GM21717 (cell line): ENCODE results near the gene PPM1B.
"Not testable (repeated sequence)": the region's sequence is repeated elsewhere in the genome, so short reads cannot be mapped to it uniquely, and the experiment has no call there.

Experiments
- ATAC-seq: cut with Tn5 transposase; IDR thresholded peaks from one replicate; pipeline ENCODE4 v1.9.1; 2021; ENCODE audit warnings: mild to moderate bottlenecking, moderate library complexity; ENCODE audit not compliant: unreplicated experiment

The PPM1B gene

GRCh38 chr2:44168681-44169154 is at the start of gene PPM1B:
Gene PPM1B, plus strand, starts transcription at chr2:44168875. Its CDS starts 32,325 bp downstream, at chr2:44201200.
- peak; percentile 69 for ATAC-seq

GRCh38 chr2:44119878-44120277 is 48.8 kb upstream of the PPM1B start:
- ATAC-seq = no peak

DNA sequence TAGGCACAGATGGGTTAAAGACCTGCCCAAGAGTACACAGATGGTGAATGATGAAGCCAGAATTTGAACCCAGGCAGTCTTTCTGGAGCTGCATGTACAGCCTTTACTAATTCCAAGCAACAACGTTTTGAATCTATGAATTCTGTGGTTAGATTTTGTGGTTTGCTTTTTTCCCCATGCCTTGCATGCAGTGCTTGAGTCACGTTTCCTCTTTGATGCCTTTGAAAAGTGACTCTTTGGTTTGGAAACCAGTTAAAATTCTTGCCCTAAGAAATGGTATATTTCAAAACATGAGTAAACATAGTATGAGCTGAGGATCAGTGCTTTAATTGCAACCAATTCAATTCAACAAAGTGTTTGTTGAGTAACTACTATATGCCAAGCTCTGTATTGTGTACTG is 48.2 kb upstream of the PPM1B start:
- ATAC-seq = no peak

GRCh38 chr2:44121899-44122298 is 46.8 kb upstream of the PPM1B start:
- no peak for ATAC-seq

- ATAC-seq = no peak
These were observed 44.2 kb upstream of the PPM1B start for GRCh38 chr2:44124500-44124899.

DNA sequence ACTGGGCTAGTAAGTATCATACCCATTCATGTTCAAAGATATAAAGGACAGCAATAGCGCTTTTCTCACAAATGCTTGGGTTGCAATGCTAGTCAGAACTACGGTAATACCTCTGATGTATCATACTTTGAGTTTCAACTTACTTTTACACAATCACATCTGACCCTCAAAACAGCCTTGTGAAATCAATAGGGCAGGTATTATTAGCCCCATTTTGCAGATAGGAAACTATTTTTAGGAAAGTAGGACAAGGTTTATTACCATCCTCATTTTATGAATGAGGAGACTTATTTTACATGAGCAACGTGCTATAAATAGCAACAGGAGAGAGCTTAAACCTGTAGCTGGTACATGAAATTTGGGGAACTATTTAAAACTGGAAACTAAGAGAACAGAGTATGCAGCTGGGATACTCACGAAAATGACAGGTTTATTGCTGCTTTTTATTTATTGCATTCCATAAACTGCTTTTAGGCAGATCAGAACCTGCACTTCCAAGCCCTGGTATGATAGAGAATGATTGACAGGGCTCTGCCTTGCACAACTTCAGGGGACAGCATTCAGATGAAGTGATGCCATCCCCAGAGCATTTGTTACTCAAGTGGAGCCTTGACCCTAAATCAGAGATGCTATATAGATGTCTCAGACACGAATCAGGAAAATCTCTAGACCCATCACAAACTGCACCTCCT is 42.4 kb upstream of the PPM1B start:
- no peak for ATAC-seq

DNA sequence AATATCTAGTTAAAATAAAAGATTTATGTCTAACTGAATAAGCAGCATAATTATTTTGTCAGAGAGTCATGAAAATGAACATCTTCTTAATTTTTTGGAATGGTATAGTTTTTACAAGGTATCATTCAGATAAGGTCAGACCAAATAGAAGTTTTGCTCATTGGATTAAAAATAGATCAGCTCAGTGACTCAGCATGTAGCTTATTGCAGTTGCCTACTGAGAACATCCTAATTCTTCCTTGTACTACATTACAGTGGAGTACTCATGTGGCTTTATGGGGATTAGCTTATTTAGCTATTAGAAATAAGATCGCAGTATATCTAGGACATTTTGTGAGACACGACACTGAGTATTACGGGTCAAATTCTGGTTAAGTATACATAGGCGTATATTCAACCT is 38.2 kb upstream of the PPM1B start:
- no peak for ATAC-seq

DNA sequence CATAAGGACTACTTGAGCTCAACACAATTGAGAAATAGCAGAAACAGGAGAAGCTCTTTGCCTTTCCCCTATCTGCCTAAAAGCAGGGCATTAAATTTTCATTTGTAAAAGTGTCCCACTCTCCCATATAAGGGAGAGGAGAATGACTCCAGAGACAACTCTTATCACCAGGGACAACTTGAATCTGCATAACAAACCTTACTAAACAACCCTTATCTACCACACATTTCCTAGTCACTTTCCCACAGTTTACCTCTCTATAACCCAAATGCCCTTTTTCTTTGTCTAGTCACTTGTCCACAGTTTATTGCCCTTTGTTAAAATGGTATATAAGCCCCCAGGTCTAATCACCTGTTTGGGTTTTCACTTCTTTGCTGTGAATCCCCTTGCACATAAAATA is 37.5 kb upstream of the PPM1B start:
- ATAC-seq = no peak

DNA sequence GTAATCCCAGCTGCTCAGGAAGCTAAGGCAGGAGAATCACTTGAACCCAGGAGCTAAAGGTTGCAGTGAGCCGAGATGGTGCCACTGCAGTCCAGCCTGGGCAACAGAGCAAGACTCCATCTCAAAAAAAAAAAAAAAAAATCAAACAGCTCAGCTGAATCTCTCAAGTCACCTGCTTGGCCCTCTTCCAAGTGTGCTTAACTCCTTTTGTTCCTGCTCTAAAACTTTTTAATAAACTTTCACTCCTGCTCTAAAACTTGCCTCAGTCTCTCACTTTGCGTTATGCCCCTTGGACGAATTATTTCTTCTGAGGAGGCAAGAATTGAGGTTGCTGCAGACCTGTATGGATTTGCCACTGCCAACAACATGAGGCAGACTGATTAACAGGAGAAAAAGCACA is 35.1 kb upstream of the PPM1B start:
- ATAC-seq = not testable (repeated sequence)

DNA sequence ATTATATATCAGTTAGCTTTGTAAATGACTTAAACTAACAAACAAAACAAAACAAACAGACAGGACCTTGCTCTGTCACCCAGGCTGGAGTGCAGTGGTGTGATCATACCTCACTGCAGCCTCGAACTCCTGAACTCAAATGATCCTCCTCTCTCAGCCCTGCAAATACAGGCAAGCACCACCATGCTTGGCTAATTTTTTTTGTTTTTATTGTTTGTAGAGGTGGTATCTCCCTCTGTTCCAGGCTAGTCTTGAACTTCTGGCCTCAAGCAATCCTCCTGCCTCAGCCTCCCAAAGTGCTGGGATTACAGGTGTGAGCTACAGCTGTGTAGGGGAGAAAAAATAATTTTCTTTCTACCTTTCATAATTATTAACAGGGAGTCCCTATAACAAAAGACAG is 33.8 kb upstream of the PPM1B start:
- ATAC-seq = no peak

DNA sequence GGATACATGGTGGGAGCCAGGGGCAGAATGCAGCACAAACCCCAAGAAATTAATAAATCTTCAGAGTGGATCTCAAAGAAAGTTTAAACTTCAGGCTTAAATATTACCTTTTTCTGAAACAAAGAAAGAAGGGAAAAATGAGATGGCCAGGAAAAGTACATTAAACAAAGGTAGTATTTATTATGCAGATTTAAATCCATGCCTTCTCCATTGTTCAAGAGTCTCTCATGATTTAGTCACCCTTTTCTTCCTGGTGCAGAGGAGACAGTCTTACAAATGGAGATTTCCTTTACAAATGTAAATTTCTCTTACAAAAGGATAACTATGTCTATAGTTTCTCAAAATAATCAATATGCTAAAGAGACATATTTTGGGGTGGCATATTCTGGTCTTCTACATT is 33.4 kb upstream of the PPM1B start:
- no peak for ATAC-seq

DNA sequence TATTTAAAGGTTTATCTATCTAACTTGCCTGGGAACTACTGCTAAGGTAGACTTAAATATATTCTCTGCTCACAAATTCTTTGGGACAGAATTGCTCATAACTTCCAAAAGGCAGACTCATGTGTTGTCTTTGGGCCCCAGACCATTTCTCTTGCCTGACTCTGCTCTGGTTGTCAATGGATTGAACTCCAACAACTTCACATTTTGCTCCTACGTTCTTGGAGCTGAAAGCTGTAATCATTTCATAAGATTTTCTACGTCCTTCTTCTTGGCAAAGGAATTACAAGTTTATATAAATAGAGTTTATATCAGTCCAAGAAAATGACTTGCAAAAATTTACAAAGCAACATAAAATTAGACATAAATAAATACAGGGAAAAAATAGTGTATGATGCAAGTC is 32.9 kb upstream of the PPM1B start:
- no peak for ATAC-seq

GRCh38 chr2:44136252-44136651 is 32.4 kb upstream of the PPM1B start:
- no peak for ATAC-seq

DNA sequence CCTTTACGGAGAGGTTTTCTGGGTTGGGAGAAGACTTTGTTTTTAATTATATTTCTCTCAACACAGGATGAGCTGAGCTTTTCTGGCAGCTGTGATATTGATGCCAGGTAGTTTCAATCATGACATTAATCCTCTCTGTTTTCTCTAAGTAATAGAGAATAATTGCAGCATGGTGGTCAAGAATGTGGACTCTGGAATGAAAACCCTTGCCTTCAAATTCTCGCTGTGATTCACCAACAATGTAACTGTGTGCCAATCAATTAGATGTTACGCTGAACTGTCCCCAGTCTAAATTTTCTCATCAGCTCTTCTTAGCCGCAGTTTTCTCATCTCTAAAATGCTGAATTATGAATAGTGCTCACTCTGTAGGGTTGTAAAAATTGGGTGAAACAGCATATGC is 31.6 kb upstream of the PPM1B start:
- ATAC-seq = no peak

DNA sequence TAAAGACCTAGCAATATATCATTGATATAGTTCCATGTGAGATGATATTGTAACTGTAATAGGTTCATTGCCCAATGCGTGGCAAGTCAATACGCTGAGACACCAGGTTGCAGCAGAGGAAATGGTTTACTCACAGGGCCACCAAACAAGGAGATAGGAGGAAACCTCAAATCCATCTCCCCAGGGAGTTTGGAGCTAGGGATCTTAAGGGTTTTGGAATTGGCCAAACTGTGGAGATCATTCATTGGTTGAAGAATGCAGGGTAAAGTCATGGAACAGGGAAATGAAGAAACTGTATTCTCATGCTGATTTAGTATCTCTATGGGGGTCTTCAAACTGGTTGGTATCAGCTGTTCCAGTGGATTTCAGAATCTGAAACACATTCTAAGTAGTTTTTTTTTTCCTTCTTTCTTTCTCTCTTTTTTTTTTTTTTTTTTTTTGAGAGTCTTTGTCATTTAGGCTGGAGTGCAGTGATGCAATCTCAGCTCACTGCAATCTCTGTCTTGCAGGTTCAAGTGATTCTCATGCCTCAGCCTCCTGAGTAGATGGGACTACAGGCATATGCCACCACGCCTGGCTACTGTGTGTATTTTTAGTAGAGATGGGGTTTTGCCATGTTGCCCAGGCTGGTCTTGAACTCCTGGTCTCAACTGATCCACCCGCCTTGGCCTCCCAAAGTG is 30.7 kb upstream of the PPM1B start:
- no peak for ATAC-seq

DNA sequence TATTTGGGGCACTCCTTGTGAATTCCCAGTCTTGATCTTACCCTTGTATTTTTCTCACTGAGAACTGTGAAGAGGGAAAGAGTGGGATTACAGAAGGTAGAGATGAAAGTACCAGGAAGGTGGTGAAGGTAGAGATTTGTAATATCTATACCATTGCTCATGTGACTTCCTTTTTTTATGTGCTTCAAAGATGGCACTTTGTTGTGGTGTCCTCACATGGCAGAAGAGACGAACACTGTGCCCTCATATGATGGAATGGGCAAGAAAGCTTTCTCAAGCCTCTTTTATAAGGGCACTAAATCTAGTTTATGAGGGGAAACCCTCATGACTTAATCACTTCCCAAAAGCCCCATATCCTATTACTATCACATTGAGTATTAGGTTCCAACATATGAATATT is 28.9 kb upstream of the PPM1B start:
- ATAC-seq = no peak

DNA sequence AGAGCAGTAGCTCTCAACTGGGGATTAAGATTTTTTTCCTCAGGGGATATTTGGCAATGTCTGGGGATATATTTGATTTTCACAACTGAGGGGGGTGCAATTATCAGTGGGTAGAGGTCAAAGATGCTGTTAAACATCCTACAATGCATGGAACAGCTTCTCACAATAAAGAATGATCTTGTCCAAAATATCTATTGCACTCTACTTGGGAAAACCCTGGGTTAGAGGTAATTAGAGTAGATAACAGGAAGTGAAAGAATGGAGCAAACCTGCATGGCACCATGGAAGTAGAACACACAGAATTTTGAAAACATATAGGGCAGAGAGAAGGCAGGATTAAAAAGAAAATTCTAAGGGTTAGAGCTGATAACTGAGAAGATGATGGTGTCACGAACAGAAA is 26.4 kb upstream of the PPM1B start:
- ATAC-seq = no peak

- ATAC-seq = no peak
These were observed 25.0 kb upstream of the PPM1B start for GRCh38 chr2:44143701-44144100.

GRCh38 chr2:44148999-44149398 is 19.7 kb upstream of the PPM1B start:
- ATAC-seq = no peak

DNA sequence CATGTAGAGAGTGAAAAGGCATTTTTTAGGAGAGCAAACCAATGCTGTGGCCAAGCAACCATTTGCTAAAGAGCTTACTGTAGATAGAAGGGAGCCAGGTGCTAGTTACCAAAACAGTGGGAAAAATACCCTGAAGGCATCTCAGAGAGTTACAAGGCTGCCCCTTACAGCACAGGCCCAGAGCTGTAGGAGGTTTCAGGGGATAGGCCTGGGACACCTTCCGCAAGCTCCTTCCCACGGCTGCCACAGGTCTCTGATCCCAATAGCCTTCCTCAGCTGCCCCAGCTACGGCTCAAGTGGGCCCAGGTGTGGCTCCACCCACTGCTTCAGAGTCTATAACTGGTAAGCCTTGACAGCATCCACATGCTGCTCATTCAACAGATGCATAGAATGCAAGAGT is 18.2 kb upstream of the PPM1B start:
- ATAC-seq = no peak

GRCh38 chr2:44152865-44153669 is 15.6 kb upstream of the PPM1B start:
- no peak for ATAC-seq
